OCI-LY7 (cell line): Measurements from ENCODE around the gene SEMA3F.

Experiments used
- EZH2phosphoT487 ChIP-seq: fragments of 200-600 bp; sonication (generic); IDR thresholded peaks from 2 replicates; pipeline ENCODE4 v1.6.1; 2018; ENCODE audit warnings: low read depth, borderline replicate concordance, mild to moderate bottlenecking, mixed run types, antibody characterized with exemption, low read length, moderate library complexity, mixed read lengths
- TF ChIP-seq, protein P1 (sequence below): fragments of 200-600 bp; sonication (generic); conservative IDR thresholded peaks from 2 replicates; pipeline ENCODE4 v1.5.1; 2014; ENCODE audit warnings: mild to moderate bottlenecking, antibody characterized with exemption, low read length, moderate library complexity, mixed read lengths

DNA sequence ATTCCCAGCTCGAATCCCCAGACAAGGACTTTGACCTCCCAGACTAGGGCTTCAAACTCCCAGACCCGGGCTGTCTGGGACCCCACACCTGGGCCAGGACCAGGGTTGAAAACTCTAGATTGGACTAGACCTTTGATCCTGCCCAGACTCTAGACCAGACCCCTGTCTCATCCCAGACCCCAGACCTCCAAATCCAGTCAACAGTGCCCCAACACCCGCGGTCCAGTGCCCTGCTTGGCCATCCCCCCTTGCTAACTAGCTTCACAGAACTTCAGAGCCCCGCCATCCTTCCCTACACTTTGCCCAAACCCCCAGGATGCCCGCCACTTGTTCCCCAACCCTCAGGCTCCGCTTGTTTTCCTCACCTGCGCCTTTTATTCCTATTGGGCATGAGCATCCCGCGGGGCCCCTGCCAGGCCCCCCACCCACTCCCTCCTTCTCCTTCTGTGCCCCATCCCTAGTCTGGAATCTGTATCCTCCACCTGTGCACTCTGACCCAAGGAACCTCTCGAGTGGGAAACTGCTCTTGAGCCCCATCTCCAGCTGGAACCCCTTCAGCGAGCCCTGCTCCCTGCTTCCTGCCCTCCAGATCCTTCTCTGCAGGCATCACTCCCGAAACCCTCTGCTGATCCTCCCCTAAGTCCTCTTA, 81.5 kb downstream of the SEMA3F start:
- TF ChIP-seq, protein P1, sequence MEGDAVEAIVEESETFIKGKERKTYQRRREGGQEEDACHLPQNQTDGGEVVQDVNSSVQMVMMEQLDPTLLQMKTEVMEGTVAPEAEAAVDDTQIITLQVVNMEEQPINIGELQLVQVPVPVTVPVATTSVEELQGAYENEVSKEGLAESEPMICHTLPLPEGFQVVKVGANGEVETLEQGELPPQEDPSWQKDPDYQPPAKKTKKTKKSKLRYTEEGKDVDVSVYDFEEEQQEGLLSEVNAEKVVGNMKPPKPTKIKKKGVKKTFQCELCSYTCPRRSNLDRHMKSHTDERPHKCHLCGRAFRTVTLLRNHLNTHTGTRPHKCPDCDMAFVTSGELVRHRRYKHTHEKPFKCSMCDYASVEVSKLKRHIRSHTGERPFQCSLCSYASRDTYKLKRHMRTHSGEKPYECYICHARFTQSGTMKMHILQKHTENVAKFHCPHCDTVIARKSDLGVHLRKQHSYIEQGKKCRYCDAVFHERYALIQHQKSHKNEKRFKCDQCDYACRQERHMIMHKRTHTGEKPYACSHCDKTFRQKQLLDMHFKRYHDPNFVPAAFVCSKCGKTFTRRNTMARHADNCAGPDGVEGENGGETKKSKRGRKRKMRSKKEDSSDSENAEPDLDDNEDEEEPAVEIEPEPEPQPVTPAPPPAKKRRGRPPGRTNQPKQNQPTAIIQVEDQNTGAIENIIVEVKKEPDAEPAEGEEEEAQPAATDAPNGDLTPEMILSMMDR: no peak
- TF ChIP-seq EZH2phosphoT487: no peak
